Measurements from ENCODE around the gene TPCN2. TPM values are rescaled to one million over a fixed set of nuclear protein-coding genes. Genes with fewer than 3 reads are reported as not detected.
A peak's percentile ranks its signal among the peaks of the same experiment; 100 is the strongest.
"Not testable (repeated sequence)": the region's sequence is repeated elsewhere in the genome, so short reads cannot be mapped to it uniquely, and the experiment has no call there.

Gene TPCN2
- total and polyA plus RNA-seq, 4 experiments from 2014 or later, result 6.6 to 23.0 (median 14.8) TPM

- CTCF ChIA-PET (ENCODE audit: partially characterized antibody); H3K9me3 Mint-ChIP-seq; H3K27ac ChIP-seq (ENCODE audit: low read depth, low read length); H3K4me3 Mint-ChIP-seq; H3K27ac Mint-ChIP-seq; POLR2A ChIA-PET (ENCODE audit: partially characterized antibody); H3K27me3 ChIP-seq (ENCODE audit: insufficient read depth, low read length); H3K4me3 ChIP-seq (ENCODE audit: low read length in 2 of 2); H3K36me3 ChIP-seq (ENCODE audit: insufficient read depth, low read length); H3K9me3 ChIP-seq (ENCODE audit: control insufficient read depth in 1 of 2, low read length in 2 of 2); H3K27me3 Mint-ChIP-seq; DNase-seq; intact Hi-C loops (cut with micrococcal nuclease): not testable (repeated sequence)
- H3K4me1 ChIP-seq (ENCODE audit: insufficient read depth, low read length), result peaks cover 22% of the 10 kb centered on the region
- Mint-ChIP-seq H3K36me3 (peaks cover 7 to 36% of the 10 kb centered on the region in 2 donors), H3K4me1 (peaks cover 13 to 38% (median 24%) of the 10 kb centered on the region in 4 donors)
Observed at GRCh38 chr11:69076977-69077376, 28.2 kb downstream of the TPCN2 start.

DNA sequence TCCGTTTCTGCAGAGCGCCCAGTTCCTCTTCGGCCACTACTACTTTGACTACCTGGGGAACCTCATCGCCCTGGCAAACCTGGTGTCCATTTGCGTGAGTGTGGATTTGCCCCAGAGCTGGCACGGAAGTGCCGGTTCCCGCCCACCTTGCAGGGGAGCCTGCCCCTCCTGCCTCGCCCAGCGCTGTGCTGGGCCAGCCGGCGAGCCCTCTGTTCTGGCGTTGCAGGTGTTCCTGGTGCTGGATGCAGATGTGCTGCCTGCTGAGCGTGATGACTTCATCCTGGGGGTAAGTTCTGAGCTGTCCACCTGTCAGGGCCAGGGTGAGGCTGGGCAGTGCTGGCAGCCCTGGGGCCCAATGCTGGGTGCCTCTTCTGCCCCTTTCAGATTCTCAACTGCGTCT lies 29.8 kb downstream of the TPCN2 start:
- no peak for DNase-seq
- no peaks in the 10 kb centered on the region for H3K9me3 Mint-ChIP-seq
- intact Hi-C loops (cut with micrococcal nuclease), result no loop called here
- H3K27ac Mint-ChIP-seq, result no peak overlapping the region
- Histone ChIP-seq H3K27me3 (ENCODE audit: insufficient read depth, low read length) (no peaks in the 10 kb centered on the region), H3K9me3 (ENCODE audit: control insufficient read depth in 1 of 2, low read length in 2 of 2) (no peaks in the 10 kb centered on the region), H3K36me3 (ENCODE audit: insufficient read depth, low read length) (no peaks in the 10 kb centered on the region), H3K4me3 (ENCODE audit: low read length in 2 of 2) (no peak overlapping the region), H3K27ac (ENCODE audit: low read depth, low read length) (no peak overlapping the region), H3K4me1 (ENCODE audit: insufficient read depth, low read length) (peaks cover 22% of the 10 kb centered on the region)
- H3K4me1 Mint-ChIP-seq, result peaks cover 13 to 38% (median 26%) of the 10 kb centered on the region in 4 donors
- no peak overlapping the region for H3K4me3 Mint-ChIP-seq
- ChIA-PET CTCF (ENCODE audit: partially characterized antibody) (no interaction called here), POLR2A (ENCODE audit: partially characterized antibody) (no interaction called here)
- H3K27me3 Mint-ChIP-seq, result no peaks in the 10 kb centered on the region
- H3K36me3 Mint-ChIP-seq, result peaks cover 11 to 40% of the 10 kb centered on the region in 2 donors

GRCh38 chr11:69078930-69079605 lies 30.3 kb downstream of the TPCN2 start:
- no peaks in the 10 kb centered on the region for H3K9me3 Mint-ChIP-seq
- Histone ChIP-seq H3K36me3 (ENCODE audit: insufficient read depth, low read length) (no peaks in the 10 kb centered on the region), H3K27ac (ENCODE audit: low read depth, low read length) (no peak overlapping the region), H3K9me3 (ENCODE audit: control insufficient read depth in 1 of 2, low read length in 2 of 2) (no peaks in the 10 kb centered on the region), H3K4me3 (ENCODE audit: low read length in 2 of 2) (no peak overlapping the region), H3K27me3 (ENCODE audit: insufficient read depth, low read length) (no peaks in the 10 kb centered on the region), H3K4me1 (ENCODE audit: insufficient read depth, low read length) (peaks cover 22% of the 10 kb centered on the region)
- no peaks in the 10 kb centered on the region for H3K27me3 Mint-ChIP-seq
- H3K27ac Mint-ChIP-seq, result peak overlapping the region in 1 of 7 donors; percentile 43
- DNase-seq, result no peak
- H3K4me3 Mint-ChIP-seq, result no peak overlapping the region
- ChIA-PET POLR2A (ENCODE audit: partially characterized antibody) (no interaction called here), CTCF (ENCODE audit: partially characterized antibody) (no interaction called here)
- peaks cover 6 to 36% of the 10 kb centered on the region in 2 donors for H3K36me3 Mint-ChIP-seq
- intact Hi-C loops (cut with micrococcal nuclease), result no loop called here
- H3K4me1 Mint-ChIP-seq, result peaks cover 13 to 38% (median 26%) of the 10 kb centered on the region in 4 donors

- Mint-ChIP-seq H3K4me1 (peaks cover 13 to 38% (median 26%) of the 10 kb centered on the region in 4 donors), H3K4me3 (no peak overlapping the region), H3K27ac (peak overlapping the region in 5 of 7 donors; percentile 60 to 91 (median 85)), H3K36me3 (peaks cover 6 to 33% of the 10 kb centered on the region in 2 donors), H3K27me3 (no peaks in the 10 kb centered on the region), H3K9me3 (no peaks in the 10 kb centered on the region)
- Histone ChIP-seq H3K4me1 (ENCODE audit: insufficient read depth, low read length) (peaks cover 22% of the 10 kb centered on the region), H3K9me3 (ENCODE audit: control insufficient read depth in 1 of 2, low read length in 2 of 2) (no peaks in the 10 kb centered on the region), H3K27me3 (ENCODE audit: insufficient read depth, low read length) (no peaks in the 10 kb centered on the region), H3K36me3 (ENCODE audit: insufficient read depth, low read length) (no peaks in the 10 kb centered on the region), H3K27ac (ENCODE audit: low read depth, low read length) (peak overlapping the region; percentile 12), H3K4me3 (ENCODE audit: low read length in 2 of 2) (no peak overlapping the region)
- POLR2A ChIA-PET (ENCODE audit: partially characterized antibody), result no interaction called here
- intact Hi-C loops (cut with micrococcal nuclease), result no loop called here
- CTCF ChIA-PET (ENCODE audit: partially characterized antibody), result no interaction called here
- DNase-seq, result no peak
Observed at GRCh38 chr11:69079661-69080256, 31.0 kb downstream of the TPCN2 start.

GRCh38 chr11:69080257-69080995 lies 31.7 kb downstream of the TPCN2 start:
- Histone ChIP-seq H3K27me3 (ENCODE audit: insufficient read depth, low read length) (no peaks in the 10 kb centered on the region), H3K9me3 (ENCODE audit: control insufficient read depth in 1 of 2, low read length in 2 of 2) (no peaks in the 10 kb centered on the region), H3K27ac (ENCODE audit: low read depth, low read length) (peak overlapping the region; percentile 12), H3K4me1 (ENCODE audit: insufficient read depth, low read length) (peaks cover 22% of the 10 kb centered on the region), H3K4me3 (ENCODE audit: low read length in 2 of 2) (no peak overlapping the region), H3K36me3 (ENCODE audit: insufficient read depth, low read length) (no peaks in the 10 kb centered on the region)
- POLR2A ChIA-PET (ENCODE audit: partially characterized antibody), result no interaction called here
- Mint-ChIP-seq H3K27ac (peak overlapping the region; percentile 60 to 93 (median 85)), H3K27me3 (no peaks in the 10 kb centered on the region), H3K9me3 (no peaks in the 10 kb centered on the region), H3K4me3 (peak overlapping the region in 4 of 8 donors; percentile 23 to 54 (median 48)), H3K36me3 (peaks cover 6 to 28% of the 10 kb centered on the region in 2 donors), H3K4me1 (peaks cover 11 to 35% (median 24%) of the 10 kb centered on the region in 4 donors)
- DNase-seq, result peak in 4 of 5 donors; percentile 18 to 30 (median 26)
- CTCF ChIA-PET (ENCODE audit: partially characterized antibody), result no interaction called here
- intact Hi-C loops (cut with micrococcal nuclease), result no loop called here

DNA sequence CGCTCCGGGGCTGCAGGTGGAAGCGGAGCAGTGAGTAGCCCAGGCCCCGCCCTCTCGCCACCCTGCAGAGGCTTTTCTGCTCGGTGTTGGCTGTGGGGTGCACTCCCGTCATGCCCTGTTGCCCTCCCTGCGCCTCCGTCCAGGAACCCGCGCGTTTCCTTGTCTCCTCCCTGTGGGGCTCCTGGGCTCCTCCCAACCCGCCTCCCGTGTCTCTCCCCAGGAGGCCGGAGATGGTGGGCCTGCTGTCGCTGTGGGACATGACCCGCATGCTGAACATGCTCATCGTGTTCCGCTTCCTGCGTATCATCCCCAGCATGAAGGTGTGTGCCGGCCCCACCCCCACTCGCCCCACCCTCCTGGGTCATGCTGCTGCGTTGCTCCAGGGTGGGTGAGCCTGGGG lies 32.4 kb downstream of the TPCN2 start:
- no peaks in the 10 kb centered on the region for H3K27me3 ChIP-seq (ENCODE audit: insufficient read depth, low read length)
- H3K9me3 ChIP-seq (ENCODE audit: control insufficient read depth in 1 of 2, low read length in 2 of 2), result no peaks in the 10 kb centered on the region
- intact Hi-C loops (cut with micrococcal nuclease), result no loop called here
- H3K4me3 ChIP-seq (ENCODE audit: low read length in 2 of 2), result no peak overlapping the region
- H3K4me1 ChIP-seq (ENCODE audit: insufficient read depth, low read length), result peaks cover 22% of the 10 kb centered on the region
- Mint-ChIP-seq H3K9me3 (no peaks in the 10 kb centered on the region), H3K4me1 (peaks cover 9 to 28% (median 20%) of the 10 kb centered on the region in 4 donors), H3K27me3 (no peaks in the 10 kb centered on the region), H3K4me3 (no peak overlapping the region), H3K36me3 (peaks cover 6 to 27% of the 10 kb centered on the region in 2 donors), H3K27ac (no peak overlapping the region)
- H3K36me3 ChIP-seq (ENCODE audit: insufficient read depth, low read length), result no peaks in the 10 kb centered on the region
- no peak overlapping the region for H3K27ac ChIP-seq (ENCODE audit: low read depth, low read length)
- POLR2A ChIA-PET (ENCODE audit: partially characterized antibody), result no interaction called here
- DNase-seq, result no peak
- CTCF ChIA-PET (ENCODE audit: partially characterized antibody), result no interaction called here

DNA sequence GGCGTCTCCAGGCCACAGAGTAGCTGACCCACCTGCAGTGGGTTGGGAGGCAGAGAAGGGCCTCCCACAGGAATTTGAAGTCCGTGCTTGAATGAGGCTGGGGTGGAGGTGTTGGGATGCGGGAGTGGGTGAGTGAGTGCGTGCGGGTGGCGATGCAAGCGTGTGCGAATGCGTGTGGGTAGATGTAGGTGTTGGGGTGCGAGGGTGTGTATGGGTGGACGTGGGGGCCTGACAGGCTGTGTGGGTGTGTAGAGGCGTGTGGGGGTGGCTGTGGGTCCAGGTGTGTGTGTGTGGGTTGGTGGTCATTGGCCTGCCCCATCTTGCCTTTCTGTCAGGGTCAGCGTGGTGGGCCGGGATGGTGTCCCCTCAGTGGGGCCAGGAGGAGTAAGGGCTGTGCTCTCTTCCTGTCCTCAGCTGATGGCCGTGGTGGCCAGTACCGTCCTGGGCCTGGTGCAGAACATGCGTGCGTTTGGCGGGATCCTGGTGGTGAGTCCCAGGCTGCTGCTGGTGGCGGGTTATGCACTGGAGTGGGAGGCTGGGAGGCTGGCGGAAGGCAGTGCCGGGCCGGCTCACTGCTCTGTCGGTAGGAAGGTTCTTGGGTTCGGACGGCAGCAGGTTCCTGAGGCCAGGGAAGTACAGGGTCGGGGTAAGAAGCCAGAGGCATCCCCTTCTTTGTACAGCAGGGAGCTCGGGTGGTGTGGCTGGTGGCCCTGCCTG lies 35.0 kb downstream of the TPCN2 start:
- no peak for DNase-seq
- H3K9me3 ChIP-seq (ENCODE audit: control insufficient read depth in 1 of 2, low read length in 2 of 2), result no peaks in the 10 kb centered on the region
- intact Hi-C loops (cut with micrococcal nuclease), result no loop called here

More for the DNA sequence above, 35.0 kb downstream of the TPCN2 start:
- Mint-ChIP-seq H3K36me3 (peaks cover 13 to 28% of the 10 kb centered on the region in 2 donors), H3K27ac (peak overlapping the region in 1 of 7 donors; percentile 46), H3K4me3 (no peak overlapping the region), H3K4me1 (peaks cover 9 to 26% (median 17%) of the 10 kb centered on the region in 4 donors), H3K27me3 (no peaks in the 10 kb centered on the region), H3K9me3 (no peaks in the 10 kb centered on the region)
- no peak overlapping the region for H3K27ac ChIP-seq (ENCODE audit: low read depth, low read length)
- H3K4me3 ChIP-seq (ENCODE audit: low read length in 2 of 2), result no peak overlapping the region
- no peaks in the 10 kb centered on the region for H3K27me3 ChIP-seq (ENCODE audit: insufficient read depth, low read length)
- POLR2A ChIA-PET (ENCODE audit: partially characterized antibody), result no interaction called here
- peaks cover 22% of the 10 kb centered on the region for H3K4me1 ChIP-seq (ENCODE audit: insufficient read depth, low read length)
- CTCF ChIA-PET (ENCODE audit: partially characterized antibody), result no interaction called here
- H3K36me3 ChIP-seq (ENCODE audit: insufficient read depth, low read length), result no peaks in the 10 kb centered on the region

Measured in CD4-positive, alpha-beta memory T cell (primary cell).